ENCODE results near the gene PSD.
A peak's percentile ranks its signal among the peaks of the same experiment; 100 is the strongest.

The PSD gene

GRCh38 chr10:102419269-102420180, 940 bp upstream of the PSD start:
- DNase-seq (ENCODE audit: low read depth): no peak

GRCh38 chr10:102416695-102417094, 1.9 kb downstream of the PSD start:
- DNase-seq (ENCODE audit: low read depth): no peak

- no peak for DNase-seq (ENCODE audit: low read depth)
Observed at GRCh38 chr10:102416283-102416682, 2.3 kb downstream of the PSD start.

GRCh38 chr10:102414749-102415148, 3.8 kb downstream of the PSD start:
- no peak for DNase-seq (ENCODE audit: low read depth)

GRCh38 chr10:102413806-102414561, 4.6 kb downstream of the PSD start:
- no peak for DNase-seq (ENCODE audit: low read depth)

GRCh38 chr10:102413053-102413705, 5.4 kb downstream of the PSD start:
- no peak for DNase-seq (ENCODE audit: low read depth)

GRCh38 chr10:102412293-102412692, 6.3 kb downstream of the PSD start:
- no peak for DNase-seq (ENCODE audit: low read depth)

- DNase-seq (ENCODE audit: low read depth): no peak
Observed at GRCh38 chr10:102411341-102412255, 7.0 kb downstream of the PSD start.

GRCh38 chr10:102410429-102411073, 8.0 kb downstream of the PSD start:
- DNase-seq (ENCODE audit: low read depth): no peak

GRCh38 chr10:102409604-102410428, 8.8 kb downstream of the PSD start:
- no peak for DNase-seq (ENCODE audit: low read depth)

GRCh38 chr10:102408728-102409603, 9.6 kb downstream of the PSD start:
- peak; percentile 52 for DNase-seq (ENCODE audit: low read depth)

- DNase-seq (ENCODE audit: low read depth): no peak
Observed at GRCh38 chr10:102408131-102408727, 10.4 kb downstream of the PSD start.

GRCh38 chr10:102407425-102408130, 11.0 kb downstream of the PSD start:
- no peak for DNase-seq (ENCODE audit: low read depth)

GRCh38 chr10:102406815-102407214, 11.8 kb downstream of the PSD start:
- no peak for DNase-seq (ENCODE audit: low read depth)

GRCh38 chr10:102405632-102406031, 13.0 kb downstream of the PSD start:
- no peak for DNase-seq (ENCODE audit: low read depth)

GRCh38 chr10:102405108-102405571, 13.4 kb downstream of the PSD start:
- no peak for DNase-seq (ENCODE audit: low read depth)

- DNase-seq (ENCODE audit: low read depth): no peak
Observed at GRCh38 chr10:102404361-102405107, 14.1 kb downstream of the PSD start.
